CD4-positive, alpha-beta T cell treated with Interleukin-17A for 4 hours (primary cell): ENCODE data around the gene ITPR2.
"Not testable (repeated sequence)": the region's sequence is repeated elsewhere in the genome, so short reads cannot be mapped to it uniquely, and the experiment has no call there.

Experiments used
- DNase-seq: peaks from one replicate; pipeline ENCODE4 v3.0.0-alpha.2; 2020; ENCODE audit warnings: mixed read lengths

ITPR2 gene

GRCh38 chr12:26554332-26554731, 278.7 kb downstream of the ITPR2 start:
- DNase-seq: no peak

GRCh38 chr12:26551385-26551784, 281.6 kb downstream of the ITPR2 start:
- no peak for DNase-seq

- no peak for DNase-seq
These were observed 284.8 kb downstream of the ITPR2 start for GRCh38 chr12:26548227-26548626.

- DNase-seq: no peak
These were observed 286.3 kb downstream of the ITPR2 start for GRCh38 chr12:26546535-26547314.

- no peak for DNase-seq
These were observed 293.9 kb downstream of the ITPR2 start for GRCh38 chr12:26539131-26539530.

GRCh38 chr12:26537651-26538050, 295.3 kb downstream of the ITPR2 start:
- DNase-seq: no peak

- DNase-seq: no peak
These were observed 295.9 kb downstream of the ITPR2 start for GRCh38 chr12:26537126-26537525.

GRCh38 chr12:26535826-26536225, 297.2 kb downstream of the ITPR2 start:
- no peak for DNase-seq

GRCh38 chr12:26534071-26534470, 298.9 kb downstream of the ITPR2 start:
- no peak for DNase-seq

GRCh38 chr12:26533211-26533610, 299.8 kb downstream of the ITPR2 start:
- DNase-seq: no peak

GRCh38 chr12:26530461-26530860, 302.5 kb downstream of the ITPR2 start:
- no peak for DNase-seq

- no peak for DNase-seq
These were observed 304.1 kb downstream of the ITPR2 start for GRCh38 chr12:26528943-26529342.

- DNase-seq: no peak
These were observed 305.3 kb downstream of the ITPR2 start for GRCh38 chr12:26527682-26528081.

- DNase-seq: no peak
These were observed 308.0 kb downstream of the ITPR2 start for GRCh38 chr12:26524862-26525465.

GRCh38 chr12:26523708-26524150, 309.3 kb downstream of the ITPR2 start:
- no peak for DNase-seq

GRCh38 chr12:26520869-26521268, 312.1 kb downstream of the ITPR2 start:
- DNase-seq: no peak

- no peak for DNase-seq
These were observed 312.9 kb downstream of the ITPR2 start for GRCh38 chr12:26520109-26520508.

- DNase-seq: no peak
These were observed 313.5 kb downstream of the ITPR2 start for GRCh38 chr12:26519462-26519861.

GRCh38 chr12:26517320-26517719, 315.7 kb downstream of the ITPR2 start:
- DNase-seq: not testable (repeated sequence)

- DNase-seq: no peak
These were observed 318.6 kb downstream of the ITPR2 start for GRCh38 chr12:26514364-26514763.

- no peak for DNase-seq
These were observed 319.5 kb downstream of the ITPR2 start for GRCh38 chr12:26513363-26514043.

- DNase-seq: no peak
These were observed 320.8 kb downstream of the ITPR2 start for GRCh38 chr12:26512213-26512612.

- no peak for DNase-seq
These were observed 322.7 kb downstream of the ITPR2 start for GRCh38 chr12:26510354-26510674.

- no peak for DNase-seq
These were observed 325.4 kb downstream of the ITPR2 start for GRCh38 chr12:26507613-26508012.
